WTC11 (cell line): Measurements from ENCODE around the gene ZNF775. TPM values are rescaled to one million over a fixed set of nuclear protein-coding genes. Genes with fewer than 3 reads are reported as not detected.

Experiments used
- ATAC-seq: fragments of 200-7000 bp; cut with Tn5 transposase; 2 replicates; pipeline ENCODE4 v1.10.0; 2021; ENCODE audit warnings: mild to moderate bottlenecking, moderate library complexity
- Bru-seq: library from RNA; stranded (reverse); fragments of 400-500 nt; gene quantifications from one replicate; lab custom pipeline; 2021; lab: Mats Ljungman, UMichigan
- CTCF ChIA-PET: fragments of 300-600 bp; sonication (Branson Sonifier 250); formaldehyde crosslinking; loops from one replicate; lab custom pipeline; 2021; ENCODE audit warnings: antibody characterized with exemption; lab: Charles Lee
- POLR2A ChIA-PET: fragments of 350-600 bp; sonication (Branson Sonifier 250); formaldehyde crosslinking; loops from one replicate; lab custom pipeline; 2021; ENCODE audit warnings: antibody characterized with exemption; lab: Charles Lee
- DNase-seq: peaks from one replicate; pipeline ENCODE4 v3.0.0; 2021; ENCODE audit warnings: low spot score
- H3K27ac Mint-ChIP-seq: 2 replicates; pipeline ENCODE4 v1.8.0; 2021; ENCODE audit warnings: mixed read lengths
- H3K27me3 Mint-ChIP-seq: 2 replicates; pipeline ENCODE4 v1.8.0; 2021; ENCODE audit warnings: low read depth, mild to moderate bottlenecking, moderate library complexity, mixed read lengths
- H3K36me3 Mint-ChIP-seq: 2 replicates; pipeline ENCODE4 v1.8.0; 2021; ENCODE audit warnings: mixed read lengths
- H3K4me1 Mint-ChIP-seq: 2 replicates; pipeline ENCODE4 v1.8.0; 2022; ENCODE audit warnings: mixed read lengths
- H3K4me3 Mint-ChIP-seq: 2 replicates; pipeline ENCODE4 v1.8.0; 2021; ENCODE audit warnings: mild to moderate bottlenecking, moderate library complexity, mixed read lengths
- H3K9me3 Mint-ChIP-seq: 2 replicates; pipeline ENCODE4 v1.8.0; 2021; ENCODE audit warnings: mixed read lengths
- ELF4 ChIP-seq: sonication (generic); formaldehyde crosslinking; IDR thresholded peaks from 2 replicates; pipeline ENCODE4 v1.8.1; 2022; ENCODE audit warnings: low read depth, mild to moderate bottlenecking, moderate library complexity, missing genetic modification reagents
- EMX1 ChIP-seq: fragments of 250-450 bp; sonication (Bioruptor Pico); IDR thresholded peaks from 2 replicates; pipeline ENCODE4 v1.8.0; 2021; ENCODE audit warnings: mild to moderate bottlenecking
- ETV6 ChIP-seq: sonication (generic); formaldehyde crosslinking; IDR thresholded peaks from 2 replicates; pipeline ENCODE4 v1.8.1; 2022; ENCODE audit warnings: mild to moderate bottlenecking, missing genetic modification reagents
- FOXJ3 ChIP-seq: sonication (generic); formaldehyde crosslinking; IDR thresholded peaks from 2 replicates; pipeline ENCODE4 v1.9.0; 2021; ENCODE audit warnings: missing genetic modification reagents, mild to moderate bottlenecking, borderline replicate concordance
- FOXK1 ChIP-seq: sonication (generic); formaldehyde crosslinking; IDR thresholded peaks from 2 replicates; pipeline ENCODE4 v1.8.0; 2022; ENCODE audit warnings: mild to moderate bottlenecking, moderate library complexity, missing genetic modification reagents
- GRHL2 ChIP-seq: fragments of 250-450 bp; sonication (Bioruptor Pico); IDR thresholded peaks from 2 replicates; pipeline ENCODE4 v1.8.0; 2022; ENCODE audit warnings: mild to moderate bottlenecking, moderate library complexity; ENCODE audit not compliant: insufficient replicate concordance, severe bottlenecking
- MYBL2 ChIP-seq: sonication (generic); formaldehyde crosslinking; IDR thresholded peaks from 2 replicates; pipeline ENCODE4 v1.8.1; 2023; ENCODE audit warnings: mild to moderate bottlenecking, moderate library complexity, missing genetic modification reagents
- NFATC4 ChIP-seq: fragments of 250-450 bp; sonication (Bioruptor Pico); IDR thresholded peaks from 2 replicates; pipeline ENCODE4 v1.9.0; 2021; ENCODE audit warnings: mild to moderate bottlenecking
- NFYB ChIP-seq: sonication (generic); formaldehyde crosslinking; conservative IDR thresholded peaks from 2 replicates; pipeline ENCODE4 v1.8.0; 2022; ENCODE audit warnings: low read depth, missing genetic modification reagents
- PRRX2 ChIP-seq: fragments of 250-450 bp; sonication (Bioruptor Pico); IDR thresholded peaks from 2 replicates; pipeline ENCODE4 v1.8.0; 2021; ENCODE audit warnings: mild to moderate bottlenecking
- SMAD4 ChIP-seq: sonication (generic); formaldehyde crosslinking; IDR thresholded peaks from 2 replicates; pipeline ENCODE4 v1.8.0; 2022; ENCODE audit warnings: mild to moderate bottlenecking, missing genetic modification reagents
- SP1 ChIP-seq: sonication (generic); formaldehyde crosslinking; conservative IDR thresholded peaks from 2 replicates; pipeline ENCODE4 v1.8.1; 2022; ENCODE audit warnings: missing genetic modification reagents
- ZNF416 ChIP-seq: fragments of 250-450 bp; sonication (Bioruptor Pico); IDR thresholded peaks from 2 replicates; pipeline ENCODE4 v1.9.0; 2021; ENCODE audit warnings: mild to moderate bottlenecking, inconsistent platforms
- ZNF671 ChIP-seq: fragments of 250-450 bp; sonication (Bioruptor Pico); IDR thresholded peaks from 2 replicates; pipeline ENCODE4 v1.8.0; 2021; ENCODE audit warnings: mild to moderate bottlenecking
- long read RNA-seq, 3 experiments: library from RNA in 1 of 3; library from capped mRNA in 1 of 3; library from polyadenylated mRNA in 1 of 3; unstranded in 2 of 3; stranded (forward) in 1 of 3; transcript quantifications; one replicate each; pipeline ENCODE4 v2.0.0, GENCODE V29; 2021
- total RNA-seq: library from RNA; stranded (reverse); gene quantifications from 3 replicates; pipeline ENCODE4 v1.2.3, GENCODE V29; 2021
- TF ChIP-seq, protein P1 (sequence below): sonication (generic); formaldehyde crosslinking; IDR thresholded peaks from 2 replicates; pipeline ENCODE4 v1.8.0; 2022; ENCODE audit warnings: mild to moderate bottlenecking, missing genetic modification reagents
- TF ChIP-seq, protein P2 (sequence below): sonication (generic); formaldehyde crosslinking; IDR thresholded peaks from 2 replicates; pipeline ENCODE4 v1.8.1; 2023; ENCODE audit warnings: mild to moderate bottlenecking, moderate library complexity, missing genetic modification reagents
- TF ChIP-seq, protein P3 (sequence below): sonication (generic); formaldehyde crosslinking; IDR thresholded peaks from 2 replicates; pipeline ENCODE4 v1.8.1; 2022; ENCODE audit warnings: mild to moderate bottlenecking, moderate library complexity, missing genetic modification reagents
- TF ChIP-seq, protein P4 (sequence below): sonication (generic); formaldehyde crosslinking; IDR thresholded peaks from 2 replicates; pipeline ENCODE4 v1.8.1; 2023; ENCODE audit warnings: mild to moderate bottlenecking, missing genetic modification reagents, moderate library complexity
- TF ChIP-seq, protein P5 (sequence below): sonication (generic); formaldehyde crosslinking; conservative IDR thresholded peaks from 2 replicates; pipeline ENCODE4 v1.8.1; 2023; ENCODE audit warnings: mild to moderate bottlenecking, low read depth, missing genetic modification reagents, moderate library complexity
- TF ChIP-seq, protein P6 (sequence below): sonication (generic); formaldehyde crosslinking; IDR thresholded peaks from 2 replicates; pipeline ENCODE4 v1.8.0; 2023; ENCODE audit warnings: missing genetic modification reagents, mild to moderate bottlenecking, borderline replicate concordance
- TF ChIP-seq, protein P7 (sequence below): sonication (generic); formaldehyde crosslinking; IDR thresholded peaks from 2 replicates; pipeline ENCODE4 v1.8.0; 2023; ENCODE audit warnings: mild to moderate bottlenecking, missing genetic modification reagents

Gene ZNF775
- total RNA-seq: 24.1 to 26.6 TPM (median 25.4 TPM) in 3 replicates
- Bru-seq, nascent RNA: percentile 55 among the genes with signal in this experiment
- long read RNA-seq, experiment 1, transcript ZNF775-201 (3 exons, 2,257 nt): major isoform, 55 of 69 reads
- long read RNA-seq, experiment 1, partial matches to known transcripts: 10 of 69 reads
- long read RNA-seq, experiment 1, other reads (novel, unspliced or antisense): 4 of 69 reads
- long read RNA-seq, experiment 2, transcript ZNF775-201 (3 exons, 2,257 nt): major isoform, 14 of 28 reads
- long read RNA-seq, experiment 2, partial matches to known transcripts: 11 of 28 reads
- long read RNA-seq, experiment 2, other reads (novel, unspliced or antisense): 3 of 28 reads
- long read RNA-seq, experiment 3: 0 reads

DNA sequence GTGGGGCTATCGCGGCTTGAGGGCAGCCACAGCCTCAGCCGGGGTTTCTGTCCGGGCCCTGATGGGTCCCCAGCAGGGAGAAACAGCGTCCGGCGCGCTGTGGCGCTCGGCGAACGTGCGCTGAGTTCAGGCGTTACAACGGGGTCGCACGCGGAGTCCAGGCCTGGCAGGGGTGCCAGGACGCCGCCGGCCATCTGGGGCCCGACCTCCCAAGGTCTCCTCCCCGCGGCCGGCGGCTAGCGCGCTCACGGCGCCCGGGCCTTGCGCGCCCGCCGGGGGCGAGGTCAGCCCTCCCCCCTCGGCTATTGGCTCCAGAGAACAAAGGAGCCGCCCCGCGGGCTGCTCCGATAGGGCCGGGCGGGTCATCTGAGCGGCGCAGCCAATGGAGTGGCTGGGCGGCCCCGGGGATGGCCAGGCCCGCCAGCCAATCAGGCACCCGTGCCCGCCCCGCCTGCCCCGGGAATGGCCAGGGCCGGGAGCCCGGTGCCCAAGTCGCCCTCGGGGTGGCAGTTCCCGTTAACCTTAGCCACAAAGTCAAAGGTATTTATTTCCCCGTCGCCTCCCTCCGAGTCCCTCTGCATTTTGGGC lies at the start of gene ZNF775:
TSS of gene ZNF775 (plus strand) at position 478 of the 588 bp plus-strand sequence. CDS start 9,141 bp downstream, outside the sequence.
- Mint-ChIP-seq H3K27ac (peak within 1 kb of the TSS; percentile 95), H3K4me1 (peaks cover 81% of the 10 kb centered on the region), H3K27me3 (no peaks in the 10 kb centered on the region), H3K9me3 (no peaks in the 10 kb centered on the region), H3K36me3 (peaks cover 12% of the 10 kb centered on the region), H3K4me3 (peak within 1 kb of the TSS; percentile 87)
- CTCF ChIA-PET: interaction anchor here (1.0 to 2.0 kb wide), 8 partner anchors 9 to 49 kb away, joined by 3 to 16 read pairs (median 5); partner anchors contain the start of gene REPIN1
- peak; percentile 96 for DNase-seq
- POLR2A ChIA-PET: interaction anchor here (1.1 to 1.8 kb wide), 4 partner anchors 10 to 44 kb away, joined by 5 to 27 read pairs (median 12); partner anchors contain the start of gene REPIN1
- peak; percentile 72 for ATAC-seq
- TF ChIP-seq EMX1 (CRISPR knock-in tag): no peak
- no peak for TF ChIP-seq PRRX2 (CRISPR knock-in tag)
- no peak; the same call in 1 of the 2 replicates for TF ChIP-seq MYBL2 (CRISPR knock-in tag)
- TF ChIP-seq FOXJ3 (CRISPR knock-in tag): no peak
- no peak for TF ChIP-seq GRHL2 (CRISPR knock-in tag)
- no peak for TF ChIP-seq SMAD4 (CRISPR knock-in tag)
- TF ChIP-seq, protein P1, sequence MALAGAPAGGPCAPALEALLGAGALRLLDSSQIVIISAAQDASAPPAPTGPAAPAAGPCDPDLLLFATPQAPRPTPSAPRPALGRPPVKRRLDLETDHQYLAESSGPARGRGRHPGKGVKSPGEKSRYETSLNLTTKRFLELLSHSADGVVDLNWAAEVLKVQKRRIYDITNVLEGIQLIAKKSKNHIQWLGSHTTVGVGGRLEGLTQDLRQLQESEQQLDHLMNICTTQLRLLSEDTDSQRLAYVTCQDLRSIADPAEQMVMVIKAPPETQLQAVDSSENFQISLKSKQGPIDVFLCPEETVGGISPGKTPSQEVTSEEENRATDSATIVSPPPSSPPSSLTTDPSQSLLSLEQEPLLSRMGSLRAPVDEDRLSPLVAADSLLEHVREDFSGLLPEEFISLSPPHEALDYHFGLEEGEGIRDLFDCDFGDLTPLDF (CRISPR knock-in tag): no peak
- peak; percentile 30; the same call in 1 of the 2 replicates for TF ChIP-seq FOXK1 (CRISPR knock-in tag)
- peak; percentile 67; the same call in 1 of the 2 replicates for TF ChIP-seq NFATC4 (CRISPR knock-in tag)
- TF ChIP-seq, protein P2, sequence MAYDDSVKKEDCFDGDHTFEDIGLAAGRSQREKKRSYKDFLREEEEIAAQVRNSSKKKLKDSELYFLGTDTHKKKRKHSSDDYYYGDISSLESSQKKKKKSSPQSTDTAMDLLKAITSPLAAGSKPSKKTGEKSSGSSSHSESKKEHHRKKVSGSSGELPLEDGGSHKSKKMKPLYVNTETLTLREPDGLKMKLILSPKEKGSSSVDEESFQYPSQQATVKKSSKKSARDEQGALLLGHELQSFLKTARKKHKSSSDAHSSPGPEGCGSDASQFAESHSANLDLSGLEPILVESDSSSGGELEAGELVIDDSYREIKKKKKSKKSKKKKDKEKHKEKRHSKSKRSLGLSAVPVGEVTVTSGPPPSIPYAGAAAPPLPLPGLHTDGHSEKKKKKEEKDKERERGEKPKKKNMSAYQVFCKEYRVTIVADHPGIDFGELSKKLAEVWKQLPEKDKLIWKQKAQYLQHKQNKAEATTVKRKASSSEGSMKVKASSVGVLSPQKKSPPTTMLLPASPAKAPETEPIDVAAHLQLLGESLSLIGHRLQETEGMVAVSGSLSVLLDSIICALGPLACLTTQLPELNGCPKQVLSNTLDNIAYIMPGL: 0 out of 2 replicates have a peak, but pooled peaks have one; percentile 11
- TF ChIP-seq, protein P3, sequence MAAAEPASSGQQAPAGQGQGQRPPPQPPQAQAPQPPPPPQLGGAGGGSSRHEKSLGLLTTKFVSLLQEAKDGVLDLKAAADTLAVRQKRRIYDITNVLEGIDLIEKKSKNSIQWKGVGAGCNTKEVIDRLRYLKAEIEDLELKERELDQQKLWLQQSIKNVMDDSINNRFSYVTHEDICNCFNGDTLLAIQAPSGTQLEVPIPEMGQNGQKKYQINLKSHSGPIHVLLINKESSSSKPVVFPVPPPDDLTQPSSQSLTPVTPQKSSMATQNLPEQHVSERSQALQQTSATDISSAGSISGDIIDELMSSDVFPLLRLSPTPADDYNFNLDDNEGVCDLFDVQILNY: 0 out of 2 replicates have a peak, but pooled peaks have one; percentile 19
- TF ChIP-seq, protein P4, sequence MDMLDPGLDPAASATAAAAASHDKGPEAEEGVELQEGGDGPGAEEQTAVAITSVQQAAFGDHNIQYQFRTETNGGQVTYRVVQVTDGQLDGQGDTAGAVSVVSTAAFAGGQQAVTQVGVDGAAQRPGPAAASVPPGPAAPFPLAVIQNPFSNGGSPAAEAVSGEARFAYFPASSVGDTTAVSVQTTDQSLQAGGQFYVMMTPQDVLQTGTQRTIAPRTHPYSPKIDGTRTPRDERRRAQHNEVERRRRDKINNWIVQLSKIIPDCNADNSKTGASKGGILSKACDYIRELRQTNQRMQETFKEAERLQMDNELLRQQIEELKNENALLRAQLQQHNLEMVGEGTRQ (CRISPR knock-in tag): peak; percentile 93
- no peak for TF ChIP-seq ELF4 (CRISPR knock-in tag)
- TF ChIP-seq, protein P5, sequence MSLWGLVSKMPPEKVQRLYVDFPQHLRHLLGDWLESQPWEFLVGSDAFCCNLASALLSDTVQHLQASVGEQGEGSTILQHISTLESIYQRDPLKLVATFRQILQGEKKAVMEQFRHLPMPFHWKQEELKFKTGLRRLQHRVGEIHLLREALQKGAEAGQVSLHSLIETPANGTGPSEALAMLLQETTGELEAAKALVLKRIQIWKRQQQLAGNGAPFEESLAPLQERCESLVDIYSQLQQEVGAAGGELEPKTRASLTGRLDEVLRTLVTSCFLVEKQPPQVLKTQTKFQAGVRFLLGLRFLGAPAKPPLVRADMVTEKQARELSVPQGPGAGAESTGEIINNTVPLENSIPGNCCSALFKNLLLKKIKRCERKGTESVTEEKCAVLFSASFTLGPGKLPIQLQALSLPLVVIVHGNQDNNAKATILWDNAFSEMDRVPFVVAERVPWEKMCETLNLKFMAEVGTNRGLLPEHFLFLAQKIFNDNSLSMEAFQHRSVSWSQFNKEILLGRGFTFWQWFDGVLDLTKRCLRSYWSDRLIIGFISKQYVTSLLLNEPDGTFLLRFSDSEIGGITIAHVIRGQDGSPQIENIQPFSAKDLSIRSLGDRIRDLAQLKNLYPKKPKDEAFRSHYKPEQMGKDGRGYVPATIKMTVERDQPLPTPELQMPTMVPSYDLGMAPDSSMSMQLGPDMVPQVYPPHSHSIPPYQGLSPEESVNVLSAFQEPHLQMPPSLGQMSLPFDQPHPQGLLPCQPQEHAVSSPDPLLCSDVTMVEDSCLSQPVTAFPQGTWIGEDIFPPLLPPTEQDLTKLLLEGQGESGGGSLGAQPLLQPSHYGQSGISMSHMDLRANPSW: no peak
- TF ChIP-seq ETV6: no peak; the same call in 1 of the 2 replicates
- peak; percentile 72 for TF ChIP-seq SP1 (CRISPR knock-in tag)
- TF ChIP-seq NFYB (CRISPR knock-in tag): peak; percentile 98
- TF ChIP-seq ZNF671 (CRISPR knock-in tag): no peak
- TF ChIP-seq, protein P6, sequence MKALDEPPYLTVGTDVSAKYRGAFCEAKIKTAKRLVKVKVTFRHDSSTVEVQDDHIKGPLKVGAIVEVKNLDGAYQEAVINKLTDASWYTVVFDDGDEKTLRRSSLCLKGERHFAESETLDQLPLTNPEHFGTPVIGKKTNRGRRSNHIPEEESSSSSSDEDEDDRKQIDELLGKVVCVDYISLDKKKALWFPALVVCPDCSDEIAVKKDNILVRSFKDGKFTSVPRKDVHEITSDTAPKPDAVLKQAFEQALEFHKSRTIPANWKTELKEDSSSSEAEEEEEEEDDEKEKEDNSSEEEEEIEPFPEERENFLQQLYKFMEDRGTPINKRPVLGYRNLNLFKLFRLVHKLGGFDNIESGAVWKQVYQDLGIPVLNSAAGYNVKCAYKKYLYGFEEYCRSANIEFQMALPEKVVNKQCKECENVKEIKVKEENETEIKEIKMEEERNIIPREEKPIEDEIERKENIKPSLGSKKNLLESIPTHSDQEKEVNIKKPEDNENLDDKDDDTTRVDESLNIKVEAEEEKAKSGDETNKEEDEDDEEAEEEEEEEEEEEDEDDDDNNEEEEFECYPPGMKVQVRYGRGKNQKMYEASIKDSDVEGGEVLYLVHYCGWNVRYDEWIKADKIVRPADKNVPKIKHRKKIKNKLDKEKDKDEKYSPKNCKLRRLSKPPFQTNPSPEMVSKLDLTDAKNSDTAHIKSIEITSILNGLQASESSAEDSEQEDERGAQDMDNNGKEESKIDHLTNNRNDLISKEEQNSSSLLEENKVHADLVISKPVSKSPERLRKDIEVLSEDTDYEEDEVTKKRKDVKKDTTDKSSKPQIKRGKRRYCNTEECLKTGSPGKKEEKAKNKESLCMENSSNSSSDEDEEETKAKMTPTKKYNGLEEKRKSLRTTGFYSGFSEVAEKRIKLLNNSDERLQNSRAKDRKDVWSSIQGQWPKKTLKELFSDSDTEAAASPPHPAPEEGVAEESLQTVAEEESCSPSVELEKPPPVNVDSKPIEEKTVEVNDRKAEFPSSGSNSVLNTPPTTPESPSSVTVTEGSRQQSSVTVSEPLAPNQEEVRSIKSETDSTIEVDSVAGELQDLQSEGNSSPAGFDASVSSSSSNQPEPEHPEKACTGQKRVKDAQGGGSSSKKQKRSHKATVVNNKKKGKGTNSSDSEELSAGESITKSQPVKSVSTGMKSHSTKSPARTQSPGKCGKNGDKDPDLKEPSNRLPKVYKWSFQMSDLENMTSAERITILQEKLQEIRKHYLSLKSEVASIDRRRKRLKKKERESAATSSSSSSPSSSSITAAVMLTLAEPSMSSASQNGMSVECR: 0 out of 2 replicates have a peak, but pooled peaks have one; percentile 20
- TF ChIP-seq, protein P7, sequence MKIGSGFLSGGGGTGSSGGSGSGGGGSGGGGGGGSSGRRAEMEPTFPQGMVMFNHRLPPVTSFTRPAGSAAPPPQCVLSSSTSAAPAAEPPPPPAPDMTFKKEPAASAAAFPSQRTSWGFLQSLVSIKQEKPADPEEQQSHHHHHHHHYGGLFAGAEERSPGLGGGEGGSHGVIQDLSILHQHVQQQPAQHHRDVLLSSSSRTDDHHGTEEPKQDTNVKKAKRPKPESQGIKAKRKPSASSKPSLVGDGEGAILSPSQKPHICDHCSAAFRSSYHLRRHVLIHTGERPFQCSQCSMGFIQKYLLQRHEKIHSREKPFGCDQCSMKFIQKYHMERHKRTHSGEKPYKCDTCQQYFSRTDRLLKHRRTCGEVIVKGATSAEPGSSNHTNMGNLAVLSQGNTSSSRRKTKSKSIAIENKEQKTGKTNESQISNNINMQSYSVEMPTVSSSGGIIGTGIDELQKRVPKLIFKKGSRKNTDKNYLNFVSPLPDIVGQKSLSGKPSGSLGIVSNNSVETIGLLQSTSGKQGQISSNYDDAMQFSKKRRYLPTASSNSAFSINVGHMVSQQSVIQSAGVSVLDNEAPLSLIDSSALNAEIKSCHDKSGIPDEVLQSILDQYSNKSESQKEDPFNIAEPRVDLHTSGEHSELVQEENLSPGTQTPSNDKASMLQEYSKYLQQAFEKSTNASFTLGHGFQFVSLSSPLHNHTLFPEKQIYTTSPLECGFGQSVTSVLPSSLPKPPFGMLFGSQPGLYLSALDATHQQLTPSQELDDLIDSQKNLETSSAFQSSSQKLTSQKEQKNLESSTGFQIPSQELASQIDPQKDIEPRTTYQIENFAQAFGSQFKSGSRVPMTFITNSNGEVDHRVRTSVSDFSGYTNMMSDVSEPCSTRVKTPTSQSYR: no peak
- TF ChIP-seq ZNF416 (CRISPR knock-in tag): 0 out of 2 replicates have a peak, but pooled peaks have one; percentile 56
